T-cell (primary cell): ENCODE results near the gene SPDYC. TPM values are rescaled to one million over a fixed set of nuclear protein-coding genes. Genes with fewer than 3 reads are reported as not detected.

Source experiments
- ATAC-seq, 4 experiments: fragments of 200-7000 bp in 3 of 4; fragments of 150-1000 bp in 1 of 4; cut with Tn5 transposase; replicated peaks in 1 of 4; 1 replicate in 3 of 4; 2 replicates in 1 of 4; pipeline ENCODE4 v1.10.0; 2021; ENCODE audit warnings: moderate library complexity in 3 of 4, mild to moderate bottlenecking in 2 of 4, moderate number of reproducible peaks in 1 of 4
- CTCF ChIA-PET, 2 donors: fragments of 300-600 bp; sonication (Branson Sonifier 250); formaldehyde crosslinking; loops; one replicate each; lab custom pipeline; 2022; ENCODE audit warnings: antibody characterized with exemption in 2 of 2; lab: Charles Lee
- POLR2A ChIA-PET, 2 donors: fragments of 300-600 bp; sonication (Branson Sonifier 250); formaldehyde crosslinking; loops; one replicate each; lab custom pipeline; 2022; ENCODE audit warnings: antibody characterized with exemption in 2 of 2; lab: Charles Lee
- DNase-seq, 35 experiments: peaks; one replicate each; pipeline versions ENCODE4 v3.0.0 to v3.0.0-alpha.2; 2013 to 2023
- H3K27ac ChIP-seq: one replicate; pipeline ENCODE4 v1.5.1; 2013; ENCODE audit warnings: low read length
- H3K27me3 ChIP-seq, 2 experiments: replicated peaks in 1 of 2; 1 replicate in 1 of 2; 2 replicates in 1 of 2; pipeline versions ENCODE4 v1.6.1 to v1.7.0; 2013; ENCODE audit warnings: low read length in 1 of 2, mixed read lengths in 1 of 2; ENCODE audit not compliant: control insufficient read depth in 2 of 2, insufficient read depth in 2 of 2; ENCODE audit errors: extremely low read depth in 1 of 2
- H3K36me3 ChIP-seq, 2 donors: 1 replicate in 1 of 2; 2 replicates in 1 of 2; pipeline versions ENCODE4 v1.6.1 to v1.7.0; 2013; ENCODE audit warnings: low read length in 1 of 2; ENCODE audit not compliant: control insufficient read depth in 2 of 2, insufficient read depth in 1 of 2; ENCODE audit errors: extremely low read depth in 1 of 2
- H3K4me1 ChIP-seq, 2 experiments: 1 replicate in 1 of 2; 2 replicates in 1 of 2; pipeline versions ENCODE4 v1.6.1 to v1.7.0; 2013; ENCODE audit warnings: low read length in 2 of 2, mixed read lengths in 1 of 2; ENCODE audit not compliant: insufficient read depth in 2 of 2, control insufficient read depth in 1 of 2; ENCODE audit errors: extremely low read depth in 1 of 2
- H3K4me3 ChIP-seq, 2 donors: 1 replicate in 1 of 2; 2 replicates in 1 of 2; pipeline versions ENCODE4 v1.5.1 to v1.7.0; 2013; ENCODE audit warnings: mild to moderate bottlenecking in 2 of 2, low read length in 1 of 2, moderate library complexity in 1 of 2; ENCODE audit not compliant: control insufficient read depth in 1 of 2; ENCODE audit errors: extremely low read depth in 1 of 2
- H3K9me3 ChIP-seq: 2 replicates; pipeline ENCODE4 v1.7.0; 2013
- H3K27ac Mint-ChIP-seq, 2 donors: one replicate each; pipeline ENCODE4 v1.8.0; 2020 to 2021; ENCODE audit warnings: mild to moderate bottlenecking in 2 of 2, mixed read lengths in 2 of 2
- H3K27me3 Mint-ChIP-seq, 2 donors: one replicate each; pipeline ENCODE4 v1.8.0; 2021 to 2022; ENCODE audit warnings: mixed read lengths in 2 of 2
- H3K36me3 Mint-ChIP-seq: one replicate; pipeline ENCODE4 v1.8.0; 2021; ENCODE audit warnings: mixed read lengths
- H3K4me1 Mint-ChIP-seq, 3 donors: one replicate each; pipeline ENCODE4 v1.8.0; 2020 to 2022; ENCODE audit warnings: mixed read lengths in 3 of 3, mild to moderate bottlenecking in 1 of 3
- H3K4me3 Mint-ChIP-seq, 3 donors: one replicate each; pipeline ENCODE4 v1.8.0; 2020 to 2022; ENCODE audit warnings: mild to moderate bottlenecking in 3 of 3, mixed read lengths in 3 of 3, moderate library complexity in 3 of 3
- H3K9me3 Mint-ChIP-seq, 3 donors: one replicate each; pipeline ENCODE4 v1.8.0; 2020 to 2022; ENCODE audit warnings: mixed read lengths in 3 of 3
- WGBS: methylation state at CpG from one replicate; pipeline ENCODE4 v1.1.5; 2013; ENCODE audit warnings: missing lambda C conversion rate; ENCODE audit not compliant: insufficient coverage; 5-methylcytosine and 5-hydroxymethylcytosine counted together
- total RNA-seq, 35 experiments: library from RNA in 6 of 35; stranded (reverse) in 6 of 35; fragments of 120-200 nt in 1 of 35; gene quantifications; one replicate each; pipeline versions ENCODE4 v1.2.1 to v1.2.4 and lab custom pipeline; 2013 to 2026

The SPDYC gene
- total RNA-seq, 5 donors from 2014 or later (not counting 1 experiment from before 2014, with no cell fraction given), result not detected

DNA sequence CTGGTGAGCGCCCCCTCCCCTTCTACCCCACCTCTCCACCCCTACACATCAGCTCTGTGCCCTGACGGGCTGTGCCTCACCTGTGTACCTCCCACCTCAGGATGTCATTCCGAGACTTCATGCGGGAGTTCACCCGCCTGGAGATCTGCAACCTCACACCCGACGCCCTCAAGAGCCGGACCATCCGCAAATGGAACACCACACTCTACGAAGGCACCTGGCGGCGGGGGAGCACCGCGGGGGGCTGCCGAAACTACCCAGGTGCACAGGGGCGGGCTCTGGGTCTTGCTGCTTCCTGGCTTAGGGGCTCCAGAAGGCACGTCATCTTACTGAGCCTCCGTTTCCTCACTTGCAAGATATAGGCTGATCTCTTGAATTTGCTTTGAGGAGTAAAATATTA, 18.5 kb downstream of the SPDYC start:
- Mint-ChIP-seq H3K4me1 (peaks cover 8 to 18% (median 11%) of the 10 kb centered on the region in 3 donors), H3K27ac (no peak overlapping the region), H3K36me3 (peaks cover 41% of the 10 kb centered on the region), H3K27me3 (no peaks in the 10 kb centered on the region), H3K9me3 (no peaks in the 10 kb centered on the region), H3K4me3 (no peak overlapping the region)
- no peak overlapping the region for H3K27ac ChIP-seq
- peaks cover 34 to 51% of the 10 kb centered on the region in 2 donors for H3K36me3 ChIP-seq
- ChIA-PET POLR2A (no interaction called here), CTCF (no interaction called here)
- H3K27me3 ChIP-seq, result no peaks in the 10 kb centered on the region
- peaks cover 0 to 7% of the 10 kb centered on the region in 2 experiments for H3K4me1 ChIP-seq
- no peak overlapping the region for H3K4me3 ChIP-seq
- no peak for DNase-seq
- over 99% methylated on average over 15 of the region's 18 CpGs for WGBS
- no peaks in the 10 kb centered on the region for H3K9me3 ChIP-seq
- no peak for ATAC-seq

DNA sequence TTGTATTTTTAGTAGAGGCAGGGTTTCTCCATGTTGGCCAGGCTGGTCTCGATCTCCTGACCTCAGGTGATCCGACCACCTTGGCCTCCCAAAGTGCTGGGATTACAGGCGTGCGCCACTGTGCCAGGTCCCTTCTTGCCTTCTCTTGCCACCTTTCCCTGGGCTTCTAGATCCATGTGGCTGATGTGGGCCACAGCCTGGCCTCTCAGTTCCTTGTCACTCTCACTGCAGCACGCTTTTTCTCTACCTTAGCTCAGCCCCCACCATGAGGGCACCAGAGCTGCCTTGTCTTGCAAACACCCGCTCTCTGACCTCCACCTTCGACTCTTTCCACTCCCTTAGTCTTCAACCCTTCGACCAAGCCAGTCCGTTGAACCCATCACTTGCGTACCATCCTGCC, 19.2 kb downstream of the SPDYC start:
- H3K4me3 ChIP-seq, result no peak overlapping the region
- ChIA-PET POLR2A (no interaction called here), CTCF (no interaction called here)
- WGBS, result 86% methylated on average over 10 of the region's 10 CpGs
- H3K36me3 ChIP-seq, result peaks cover 34 to 53% of the 10 kb centered on the region in 2 donors
- H3K27me3 Mint-ChIP-seq, result no peaks in the 10 kb centered on the region
- H3K27ac ChIP-seq, result no peak overlapping the region
- no peak overlapping the region for H3K4me3 Mint-ChIP-seq
- H3K4me1 Mint-ChIP-seq, result peaks cover 5 to 14% (median 11%) of the 10 kb centered on the region in 3 donors
- no peak overlapping the region for H3K27ac Mint-ChIP-seq
- no peaks in the 10 kb centered on the region for H3K4me1 ChIP-seq
- H3K36me3 Mint-ChIP-seq, result peaks cover 41% of the 10 kb centered on the region
- H3K9me3 Mint-ChIP-seq, result no peaks in the 10 kb centered on the region
- ATAC-seq (no peak), DNase-seq (no peak)
- no peaks in the 10 kb centered on the region for H3K9me3 ChIP-seq
- H3K27me3 ChIP-seq, result no peaks in the 10 kb centered on the region

DNA sequence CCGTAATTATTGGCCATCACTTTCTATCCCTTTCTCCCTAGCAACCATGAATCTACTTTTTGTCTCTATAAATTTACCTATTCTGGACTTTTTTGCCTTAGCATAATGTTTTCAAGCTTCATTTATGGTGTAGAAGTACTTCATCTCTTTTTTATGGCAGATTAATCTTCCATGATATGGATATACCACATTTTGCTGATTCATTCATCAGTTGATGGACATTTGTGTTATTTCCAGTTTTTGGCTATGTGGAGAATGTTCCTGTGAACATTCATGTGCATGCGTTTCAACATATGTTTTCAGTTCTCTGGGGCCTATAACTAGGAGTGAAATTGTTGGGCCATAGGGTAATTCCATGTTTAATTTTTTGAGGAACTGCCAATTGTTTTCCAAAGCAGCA, 24.5 kb downstream of the SPDYC start:
- Mint-ChIP-seq H3K27ac (no peak overlapping the region), H3K36me3 (peaks cover 35% of the 10 kb centered on the region), H3K27me3 (no peaks in the 10 kb centered on the region), H3K4me1 (peaks cover 10 to 20% (median 12%) of the 10 kb centered on the region in 3 donors), H3K9me3 (no peaks in the 10 kb centered on the region), H3K4me3 (no peak overlapping the region)
- ChIA-PET POLR2A (interaction anchor here in 1 of 2 donors (0.7 kb wide), 1 partner anchor 226 kb away, joined by 9 read pairs; no protein-coding TSS in a partner anchor), CTCF (no interaction called here)
- no peaks in the 10 kb centered on the region for H3K4me1 ChIP-seq
- ATAC-seq, result no peak
- no peaks in the 10 kb centered on the region for H3K27me3 ChIP-seq
- no CpG with 5 or more reads among the region's 2 CpGs for WGBS
- no peaks in the 10 kb centered on the region for H3K9me3 ChIP-seq
- H3K27ac ChIP-seq, result no peak overlapping the region
- peaks cover 17 to 42% of the 10 kb centered on the region in 2 donors for H3K36me3 ChIP-seq
- no peak for DNase-seq
- no peak overlapping the region for H3K4me3 ChIP-seq

DNA sequence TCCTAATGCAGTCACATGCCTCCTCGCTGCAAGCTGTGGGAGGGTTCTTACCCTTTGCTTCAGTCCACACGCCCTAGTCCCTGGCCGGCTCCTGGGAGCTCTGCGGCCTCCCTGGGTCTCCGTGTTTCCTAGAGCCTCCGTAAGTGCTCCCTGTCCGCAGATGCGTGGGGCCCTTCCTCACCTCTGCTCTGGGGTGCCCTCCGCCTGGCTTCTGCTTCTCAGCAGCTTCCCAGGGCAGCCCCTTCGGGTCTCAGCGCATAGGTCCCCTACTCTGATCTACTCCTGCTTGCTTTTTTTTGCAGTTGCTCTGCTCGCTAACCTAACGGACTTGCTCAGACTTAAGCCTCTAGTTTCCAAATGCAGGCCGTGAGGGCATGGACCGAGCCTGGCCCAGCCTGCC, 34.1 kb downstream of the SPDYC start:
- CTCF ChIA-PET, result interaction anchor here (1.2 to 1.4 kb wide), 2 partner anchors 125 to 126 kb away, joined by 3 read pairs; no protein-coding TSS in a partner anchor
- no peak for ATAC-seq
- Histone ChIP-seq H3K4me1 (peaks cover 0 to under 1% of the 10 kb centered on the region in 2 experiments), H3K27ac (no peak overlapping the region), H3K36me3 (peaks cover 5 to 54% of the 10 kb centered on the region in 2 donors), H3K4me3 (no peak overlapping the region), H3K9me3 (no peaks in the 10 kb centered on the region), H3K27me3 (no peaks in the 10 kb centered on the region)
- H3K4me1 Mint-ChIP-seq, result peaks cover 0 to 7% (median 4%) of the 10 kb centered on the region in 3 donors
- H3K4me3 Mint-ChIP-seq, result no peak overlapping the region
- no peaks in the 10 kb centered on the region for H3K9me3 Mint-ChIP-seq
- H3K27ac Mint-ChIP-seq, result no peak overlapping the region
- H3K27me3 Mint-ChIP-seq, result no peaks in the 10 kb centered on the region
- POLR2A ChIA-PET, result no interaction called here
- no peak for DNase-seq
- over 99% methylated on average over 14 of the region's 15 CpGs for WGBS
- peaks cover 22% of the 10 kb centered on the region for H3K36me3 Mint-ChIP-seq

DNA sequence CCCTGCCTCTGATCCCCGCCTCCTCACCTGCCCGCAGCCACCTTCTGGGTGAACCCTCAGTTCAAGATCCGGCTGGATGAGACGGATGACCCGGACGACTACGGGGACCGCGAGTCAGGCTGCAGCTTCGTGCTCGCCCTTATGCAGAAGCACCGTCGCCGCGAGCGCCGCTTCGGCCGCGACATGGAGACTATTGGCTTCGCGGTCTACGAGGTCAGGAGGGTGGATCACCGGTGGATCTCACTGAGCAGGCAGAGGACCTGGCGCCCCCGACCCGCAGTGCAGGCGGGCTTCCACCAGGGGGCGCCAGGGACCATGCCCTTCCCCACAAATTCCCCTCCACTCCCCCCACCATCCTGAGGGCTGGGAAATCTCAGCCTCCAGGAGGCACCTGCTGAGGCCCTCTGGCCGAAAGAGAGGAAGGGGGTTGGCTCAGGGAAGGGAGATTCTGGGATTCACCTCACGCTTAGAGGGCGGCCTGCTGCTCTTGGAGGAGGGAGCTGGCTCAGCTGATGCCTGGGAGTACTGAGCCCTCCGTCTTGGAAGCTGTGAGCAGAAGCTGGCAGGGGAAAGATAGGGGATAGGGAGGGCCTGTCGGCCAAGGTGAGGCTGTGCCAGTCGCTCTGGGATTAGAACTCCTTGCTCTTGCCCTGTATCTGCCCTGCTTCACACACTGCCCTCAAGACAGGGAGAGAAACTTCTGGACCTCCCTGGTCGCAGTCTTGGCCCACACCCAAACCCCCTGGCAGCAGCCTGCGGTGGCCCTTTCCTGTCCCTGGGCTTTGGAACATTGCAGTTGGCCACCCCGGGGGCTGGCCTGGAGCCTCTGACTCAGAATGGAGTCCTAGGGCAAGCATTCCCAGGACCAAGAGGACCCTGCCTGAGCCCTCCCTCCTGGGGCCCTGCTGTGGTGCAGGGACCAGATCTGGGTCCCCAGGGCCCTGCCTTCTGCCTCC, 34.9 kb downstream of the SPDYC start:
- 78% methylated on average over 25 of the region's 38 CpGs for WGBS
- CTCF ChIA-PET, result interaction anchor here in 1 of 2 donors (1.4 kb wide), 1 partner anchor 125 kb away, joined by 3 read pairs; no protein-coding TSS in a partner anchor
- Histone ChIP-seq H3K9me3 (no peaks in the 10 kb centered on the region), H3K27me3 (no peaks in the 10 kb centered on the region), H3K36me3 (peaks cover 10 to 60% of the 10 kb centered on the region in 2 donors), H3K4me1 (peaks cover 0 to 2% of the 10 kb centered on the region in 2 experiments), H3K4me3 (no peak overlapping the region), H3K27ac (no peak overlapping the region)
- Mint-ChIP-seq H3K27ac (no peak overlapping the region), H3K9me3 (no peaks in the 10 kb centered on the region), H3K36me3 (peaks cover 20% of the 10 kb centered on the region), H3K27me3 (no peaks in the 10 kb centered on the region), H3K4me1 (peaks cover 0 to 7% (median 5%) of the 10 kb centered on the region in 3 donors), H3K4me3 (no peak overlapping the region)
- POLR2A ChIA-PET, result no interaction called here
- peak in 28 of 35 experiments; percentile 9 to 65 (median 38) for DNase-seq
- peak; percentile 48 to 71 (median 60) for ATAC-seq

DNA sequence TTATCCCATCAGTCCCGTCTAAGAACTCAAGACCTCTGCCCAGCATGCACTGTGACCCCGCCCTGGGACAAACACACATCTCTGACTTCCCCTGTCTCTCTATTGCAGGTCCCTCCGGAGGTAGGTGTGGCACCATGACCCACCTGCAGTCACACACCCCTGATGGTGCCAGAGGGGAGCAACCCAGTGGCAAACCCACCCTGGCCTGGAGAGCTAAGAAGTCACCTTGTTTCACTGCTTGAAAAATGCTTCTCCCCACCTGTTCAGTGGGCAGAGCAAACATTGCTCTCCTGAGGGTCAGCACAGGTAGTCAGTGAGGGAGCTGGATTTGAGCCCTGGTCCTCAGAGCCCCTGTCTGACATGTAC, 35.6 kb downstream of the SPDYC start:
- Mint-ChIP-seq H3K9me3 (no peaks in the 10 kb centered on the region), H3K36me3 (peaks cover 23% of the 10 kb centered on the region), H3K4me3 (no peak overlapping the region), H3K27ac (no peak overlapping the region), H3K4me1 (peaks cover 0 to 7% (median 5%) of the 10 kb centered on the region in 3 donors), H3K27me3 (no peaks in the 10 kb centered on the region)
- H3K27me3 ChIP-seq, result no peaks in the 10 kb centered on the region
- H3K9me3 ChIP-seq, result no peaks in the 10 kb centered on the region
- no peak for DNase-seq
- H3K27ac ChIP-seq, result no peak overlapping the region
- WGBS, result 93% methylated on average over 3 of the region's 3 CpGs
- H3K36me3 ChIP-seq, result peaks cover 16 to 64% of the 10 kb centered on the region in 2 donors
- no peak overlapping the region for H3K4me3 ChIP-seq
- ATAC-seq, result no peak
- peaks cover 0 to 2% of the 10 kb centered on the region in 2 experiments for H3K4me1 ChIP-seq
- POLR2A ChIA-PET, result no interaction called here
- CTCF ChIA-PET, result interaction anchor here in 1 of 2 donors (0.5 kb wide), 1 partner anchor 948 kb away, joined by 5 read pairs; no protein-coding TSS in a partner anchor
